Lower lobe of right lung (tissue), 2 donors: ENCODE results near the gene NXN. TPM values are rescaled to one million over a fixed set of nuclear protein-coding genes. Genes with fewer than 3 reads are reported as not detected.
"Not testable (repeated sequence)": the region's sequence is repeated elsewhere in the genome, so short reads cannot be mapped to it uniquely, and the experiment has no call there.

Experiments used
- ATAC-seq, 2 donors: fragments of 200-7000 bp; cut with Tn5 transposase; one replicate each; pipeline ENCODE4 v1.9.1; 2020 to 2022; ENCODE audit warnings: mild to moderate bottlenecking in 2 of 2, moderate library complexity in 2 of 2
- DNase-seq: peaks from one replicate; pipeline ENCODE4 v3.0.0-alpha.2; 2020
- H3K27ac ChIP-seq: fragments of 200-600 bp; one replicate; pipeline ENCODE4 v1.8.0; 2022
- H3K27me3 ChIP-seq: fragments of 200-600 bp; one replicate; pipeline ENCODE4 v1.8.0; 2022; ENCODE audit warnings: low read depth
- H3K36me3 ChIP-seq: fragments of 200-600 bp; one replicate; pipeline ENCODE4 v1.8.0; 2022; ENCODE audit warnings: mild to moderate bottlenecking
- H3K4me1 ChIP-seq: fragments of 200-600 bp; one replicate; pipeline ENCODE4 v1.8.0; 2022
- H3K4me3 ChIP-seq: fragments of 200-600 bp; one replicate; pipeline ENCODE4 v1.8.0; 2022; ENCODE audit warnings: mild to moderate bottlenecking
- H3K9me3 ChIP-seq: fragments of 200-600 bp; one replicate; pipeline ENCODE4 v1.8.0; 2022
- CTCF ChIP-seq: fragments of 200-600 bp; IDR thresholded peaks from one replicate; pipeline ENCODE4 v1.8.0; 2022; ENCODE audit warnings: antibody characterized with exemption, mild to moderate bottlenecking
- intact Hi-C: fragments of 100-400 bp; cut with DNase I; formaldehyde crosslinking; loops from one replicate; pipeline ENCODE4 v1.11.0; 2022
- total RNA-seq: library from RNA; stranded (reverse); fragmentation: NEBNext Ultra II Directional; extraction: Animal tissue kit (Norgen Biotek cat#: 25700); gene quantifications from one replicate; pipeline ENCODE4 v1.2.1, GENCODE V29; 2021
- donor health status: DM: no; HTN: yes; CAD: no; lungs with severe emphysema.

NXN gene
- total RNA-seq, 1 donor from 2014 or later: 42.6 TPM

DNA sequence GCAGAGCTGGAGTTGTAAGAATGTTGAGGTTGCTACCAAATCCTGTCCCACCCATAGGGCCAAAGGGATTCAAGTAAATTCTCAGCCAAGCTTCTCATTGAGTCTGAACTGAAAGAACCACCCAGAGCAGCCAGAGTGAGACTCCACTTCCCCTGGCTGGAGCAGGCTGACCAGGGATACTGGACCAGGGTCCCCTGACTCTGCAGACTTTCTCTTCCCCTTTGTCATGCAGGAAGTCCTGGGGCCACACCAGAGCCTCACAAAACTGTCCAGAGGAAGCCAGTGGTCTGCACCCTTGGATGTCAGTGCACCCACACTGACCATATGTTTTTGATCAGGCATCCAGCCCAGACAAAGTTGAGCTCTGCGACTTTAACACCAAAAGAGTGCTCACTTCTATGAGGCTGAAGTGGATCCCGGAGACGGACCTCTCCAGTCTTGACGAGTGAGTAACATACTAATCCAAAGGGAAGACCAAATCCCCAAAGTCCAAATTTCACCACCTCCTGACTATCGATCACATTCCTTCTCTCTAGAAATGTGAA is 4.1 kb downstream of the NXN start:
- H3K4me1 ChIP-seq: peaks cover 42% of the 10 kb centered on the region
- DNase-seq (peak; percentile 36), ATAC-seq (no peak)
- TF ChIP-seq CTCF: no peak
- H3K36me3 ChIP-seq: no peaks in the 10 kb centered on the region
- H3K4me3 ChIP-seq: no peak overlapping the region
- intact Hi-C loops: no loop called here
- no peak overlapping the region for H3K27ac ChIP-seq
- no peaks in the 10 kb centered on the region for H3K27me3 ChIP-seq
- H3K9me3 ChIP-seq: no peaks in the 10 kb centered on the region

DNA sequence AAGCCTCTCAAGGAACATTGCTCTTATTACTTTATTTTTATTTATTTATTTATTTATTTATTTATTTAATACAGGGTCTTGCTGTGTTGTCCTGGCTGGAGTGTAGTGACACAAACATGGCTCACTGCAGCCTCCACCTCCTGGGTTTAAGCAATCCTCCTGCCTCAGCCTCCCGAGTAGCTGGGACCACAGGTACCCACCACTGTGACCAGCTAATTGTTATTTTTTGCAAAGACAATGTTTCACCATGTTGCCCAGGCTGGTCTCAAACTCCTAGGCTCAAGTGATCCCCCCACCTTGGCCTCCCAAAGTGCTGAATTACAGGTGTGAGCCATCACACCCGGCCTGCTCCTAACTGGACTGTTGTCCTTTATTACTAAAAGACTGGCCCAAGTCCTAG is 4.8 kb downstream of the NXN start:
- H3K4me3 ChIP-seq, H3K27ac ChIP-seq, H3K9me3 ChIP-seq, H3K27me3 ChIP-seq, intact Hi-C loops, ATAC-seq, H3K36me3 ChIP-seq: not testable (repeated sequence)
- peaks cover 43% of the 10 kb centered on the region for H3K4me1 ChIP-seq
- DNase-seq: peak; percentile 31

DNA sequence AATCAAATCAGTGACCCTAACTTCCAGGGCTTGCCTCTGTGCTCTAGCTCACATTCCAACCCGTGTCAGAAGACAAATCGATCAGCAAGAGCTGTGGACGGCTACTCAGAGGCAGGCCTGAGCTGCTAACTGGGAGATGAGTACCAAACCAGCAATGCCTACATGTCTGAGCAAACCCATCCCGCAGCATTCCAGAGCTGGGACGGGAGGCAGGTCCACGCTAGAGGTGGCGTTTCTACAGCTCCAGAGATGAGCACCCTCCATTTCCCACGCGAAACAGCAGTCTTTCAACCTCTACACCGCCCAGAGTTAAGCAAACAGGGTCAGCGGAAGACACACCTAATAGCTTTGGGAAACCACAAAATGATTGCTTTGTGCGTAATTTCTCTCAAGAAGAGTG is 6.5 kb downstream of the NXN start:
- ATAC-seq: peak; percentile 17 to 36
- no peaks in the 10 kb centered on the region for H3K27me3 ChIP-seq
- H3K9me3 ChIP-seq: no peaks in the 10 kb centered on the region
- no peak overlapping the region for H3K4me3 ChIP-seq
- H3K36me3 ChIP-seq: no peaks in the 10 kb centered on the region
- no peak for TF ChIP-seq CTCF
- no peak for DNase-seq
- intact Hi-C loops: no loop called here
- H3K4me1 ChIP-seq: peaks cover 39% of the 10 kb centered on the region
- H3K27ac ChIP-seq: no peak overlapping the region

DNA sequence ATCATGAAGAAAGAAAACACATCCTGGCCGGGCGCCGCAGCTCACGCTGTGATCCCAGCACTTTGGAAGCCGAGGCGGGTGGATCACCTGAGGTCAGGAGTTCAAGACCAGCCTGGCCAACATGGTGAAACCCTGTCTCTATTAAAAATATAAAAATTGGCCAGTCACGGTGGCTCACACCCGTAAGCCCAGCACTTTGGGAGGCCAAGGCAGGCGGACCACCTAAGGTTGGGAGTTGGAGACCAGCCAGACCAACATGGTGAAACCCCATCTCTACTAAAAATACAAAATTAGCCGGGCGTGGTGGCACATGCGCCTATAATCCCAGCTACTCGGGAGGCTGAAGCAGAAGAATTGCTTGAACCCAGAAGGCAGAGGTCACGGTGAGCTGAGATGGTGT is 7.7 kb downstream of the NXN start:
- peaks cover 30% of the 10 kb centered on the region for H3K4me1 ChIP-seq
- H3K36me3 ChIP-seq, H3K27ac ChIP-seq, H3K27me3 ChIP-seq, H3K4me3 ChIP-seq, ATAC-seq, H3K9me3 ChIP-seq, intact Hi-C loops: not testable (repeated sequence)
- DNase-seq: peak; percentile 29

DNA sequence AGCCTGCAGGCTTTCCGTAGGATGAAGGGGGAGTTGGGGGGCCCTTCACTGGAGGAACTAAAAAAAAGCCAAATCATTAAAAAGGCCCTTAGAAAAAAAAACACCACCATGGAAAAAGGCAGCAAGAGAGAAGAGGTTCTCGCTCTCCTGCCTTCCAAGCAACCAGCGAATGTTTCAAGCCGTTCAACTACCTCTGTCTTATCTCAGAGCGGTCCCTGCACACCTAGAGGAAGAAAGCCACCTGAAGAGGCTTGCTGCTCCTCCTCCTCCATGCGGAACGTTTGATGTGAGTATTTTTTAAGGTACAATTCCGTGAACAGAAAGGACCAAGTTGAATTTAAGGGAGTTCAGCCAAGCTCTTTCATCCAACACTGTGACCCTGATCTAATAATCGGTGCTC is 9.2 kb downstream of the NXN start:
- no peak overlapping the region for H3K4me3 ChIP-seq
- H3K27me3 ChIP-seq: no peaks in the 10 kb centered on the region
- TF ChIP-seq CTCF: no peak
- H3K36me3 ChIP-seq: no peaks in the 10 kb centered on the region
- no peaks in the 10 kb centered on the region for H3K9me3 ChIP-seq
- DNase-seq: no peak
- peaks cover 21% of the 10 kb centered on the region for H3K4me1 ChIP-seq
- intact Hi-C loops: no loop called here
- peak overlapping the region; percentile 54 for H3K27ac ChIP-seq
- ATAC-seq: peak in 1 of 2 donors; percentile 41

- peaks cover 16% of the 10 kb centered on the region for H3K4me1 ChIP-seq
- no peak for TF ChIP-seq CTCF
- no peaks in the 10 kb centered on the region for H3K9me3 ChIP-seq
- peak in 1 of 2 donors; percentile 47 for ATAC-seq
- no peak for DNase-seq
- no peak overlapping the region for H3K4me3 ChIP-seq
- H3K36me3 ChIP-seq: no peaks in the 10 kb centered on the region
- peak overlapping the region; percentile 54 for H3K27ac ChIP-seq
- intact Hi-C loops: no loop called here
- H3K27me3 ChIP-seq: no peaks in the 10 kb centered on the region
Measured at GRCh38 chr17:969811-970355, 9.7 kb downstream of the NXN start.
